Measurements from ENCODE around the gene APBA2. TPM values are rescaled to one million over a fixed set of nuclear protein-coding genes. Genes with fewer than 3 reads are reported as not detected.

APBA2 gene
- polyA plus RNA-seq, 4 donors = 0.67 to 3.2 (median 1.8) TPM

DNA sequence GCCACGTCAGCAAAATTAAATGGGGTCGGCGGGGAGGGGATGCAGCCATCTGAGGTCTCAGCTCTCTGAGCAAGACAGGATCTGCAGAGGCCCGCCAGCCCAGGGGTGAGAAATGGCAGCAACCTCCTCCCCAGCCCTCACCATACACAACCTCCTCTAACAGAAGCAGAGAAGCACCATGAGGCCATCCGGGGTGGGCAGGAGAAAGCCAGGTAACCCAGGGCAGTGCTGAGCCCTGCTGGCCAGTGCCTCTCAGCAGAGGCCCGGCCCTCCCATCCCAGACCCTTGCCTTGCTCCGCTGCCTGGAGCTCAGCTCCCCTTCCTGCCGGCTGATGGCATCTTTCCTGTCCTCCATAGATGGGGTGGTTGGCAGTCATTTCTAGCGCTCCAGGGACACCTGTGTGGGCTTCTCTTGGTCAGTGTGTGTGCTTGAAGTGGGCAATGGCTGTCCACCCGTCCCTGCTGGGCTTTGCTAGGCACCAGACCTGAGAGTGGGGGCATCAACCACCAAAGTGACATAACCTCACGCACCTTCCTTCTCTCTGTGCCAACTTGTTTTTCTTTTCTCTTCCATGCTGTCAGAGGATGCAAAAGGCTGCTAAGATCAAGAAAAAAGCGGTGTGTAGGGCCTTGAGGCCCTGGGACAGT lies 208.0 kb downstream of the APBA2 start:
- FAIRE-seq = no peak
- no peak for DNase-seq
- H3K4me3 ChIP-seq (ENCODE audit: low read depth in 1 of 3, low read length in 3 of 3) = no peak overlapping the region
- H3K36me3 ChIP-seq (ENCODE audit: control insufficient read depth in 3 of 3, insufficient read depth in 2 of 3, low read depth in 1 of 3, low read length in 3 of 3) = no peaks in the 10 kb centered on the region
- no peaks in the 10 kb centered on the region for H3K9me3 ChIP-seq (ENCODE audit: control insufficient read depth in 2 of 2, insufficient read depth in 1 of 2, low read depth in 1 of 2, low read length in 1 of 2)
- no peaks in the 10 kb centered on the region for H3K4me1 ChIP-seq (ENCODE audit: control insufficient read depth in 3 of 3, insufficient read depth in 2 of 3, low read depth in 1 of 3, low read length in 2 of 3)
- 75 to 87% (median 87%) methylated on average over 12 of the region's 12 CpGs for WGBS, 3 donors
- no peaks in the 10 kb centered on the region for H3K27me3 ChIP-seq (ENCODE audit: control insufficient read depth in 3 of 3, insufficient read depth in 3 of 3, low read length in 3 of 3)
- H3K27ac ChIP-seq (ENCODE audit: low read depth in 1 of 3, low read length in 2 of 3) = no peak overlapping the region

DNA sequence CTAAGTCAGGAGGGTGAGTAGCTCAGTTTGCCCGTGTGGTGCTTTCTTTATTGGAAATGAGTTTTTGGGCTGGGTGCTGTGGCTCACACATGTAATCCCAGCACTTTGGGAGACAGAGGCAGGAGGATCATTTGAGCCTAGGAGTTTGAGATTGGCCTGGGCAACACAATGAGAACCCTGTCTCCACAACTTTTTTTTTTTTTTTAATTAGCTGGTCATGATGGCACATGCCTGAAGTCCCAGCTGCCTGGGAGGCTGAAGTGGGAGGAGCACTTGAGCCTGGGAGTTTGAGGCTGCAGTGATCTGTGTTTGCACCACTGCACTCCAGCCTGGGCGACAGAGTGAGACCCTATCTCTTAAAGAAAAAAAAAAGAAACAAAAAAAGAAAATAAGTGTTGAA lies 208.9 kb downstream of the APBA2 start:
- Histone ChIP-seq H3K27me3 (ENCODE audit: control insufficient read depth in 3 of 3, insufficient read depth in 3 of 3, low read length in 3 of 3) (no peaks in the 10 kb centered on the region), H3K9me3 (ENCODE audit: control insufficient read depth in 2 of 2, insufficient read depth in 1 of 2, low read depth in 1 of 2, low read length in 1 of 2) (no peaks in the 10 kb centered on the region), H3K27ac (ENCODE audit: low read depth in 1 of 3, low read length in 2 of 3) (no peak overlapping the region), H3K4me3 (ENCODE audit: low read depth in 1 of 3, low read length in 3 of 3) (no peak overlapping the region), H3K4me1 (ENCODE audit: control insufficient read depth in 3 of 3, insufficient read depth in 2 of 3, low read depth in 1 of 3, low read length in 2 of 3) (no peaks in the 10 kb centered on the region), H3K36me3 (ENCODE audit: control insufficient read depth in 3 of 3, insufficient read depth in 2 of 3, low read depth in 1 of 3, low read length in 3 of 3) (no peaks in the 10 kb centered on the region)
- WGBS, 3 donors = 63 to 83% (median 75%) methylated on average over 2 of the region's 2 CpGs
- DNase-seq = no peak
- no peak for FAIRE-seq

DNA sequence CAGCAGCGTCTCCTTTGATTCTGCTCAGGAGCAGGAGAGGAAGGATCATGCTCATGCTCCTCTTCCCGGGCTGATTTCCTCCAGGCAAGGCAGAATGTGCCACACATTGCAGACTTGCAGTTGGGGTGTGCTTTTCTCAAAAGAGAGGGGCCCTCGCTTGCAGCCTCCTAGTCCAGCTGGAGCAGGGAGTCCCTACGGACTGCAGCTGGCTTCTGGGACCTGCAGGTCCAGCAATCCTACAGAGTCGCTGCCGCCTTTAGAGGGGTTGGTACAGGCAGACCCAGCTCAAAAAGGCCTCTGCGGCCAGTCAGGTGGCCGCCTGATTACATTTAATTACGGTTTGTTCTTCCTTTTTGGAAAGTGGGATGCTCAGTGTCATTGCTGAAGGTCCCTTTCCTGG lies 210.0 kb downstream of the APBA2 start:
- no peaks in the 10 kb centered on the region for H3K9me3 ChIP-seq (ENCODE audit: control insufficient read depth in 2 of 2, insufficient read depth in 1 of 2, low read depth in 1 of 2, low read length in 1 of 2)
- H3K27me3 ChIP-seq (ENCODE audit: control insufficient read depth in 3 of 3, insufficient read depth in 3 of 3, low read length in 3 of 3) = no peaks in the 10 kb centered on the region
- DNase-seq = no peak
- H3K36me3 ChIP-seq (ENCODE audit: control insufficient read depth in 3 of 3, insufficient read depth in 2 of 3, low read depth in 1 of 3, low read length in 3 of 3) = no peaks in the 10 kb centered on the region
- H3K27ac ChIP-seq (ENCODE audit: low read depth in 1 of 3, low read length in 2 of 3) = no peak overlapping the region
- H3K4me3 ChIP-seq (ENCODE audit: low read depth in 1 of 3, low read length in 3 of 3) = no peak overlapping the region
- no peaks in the 10 kb centered on the region for H3K4me1 ChIP-seq (ENCODE audit: control insufficient read depth in 3 of 3, insufficient read depth in 2 of 3, low read depth in 1 of 3, low read length in 2 of 3)
- FAIRE-seq = no peak
- WGBS, 3 donors = 91 to 95% (median 94%) methylated on average over 9 of the region's 9 CpGs

DNA sequence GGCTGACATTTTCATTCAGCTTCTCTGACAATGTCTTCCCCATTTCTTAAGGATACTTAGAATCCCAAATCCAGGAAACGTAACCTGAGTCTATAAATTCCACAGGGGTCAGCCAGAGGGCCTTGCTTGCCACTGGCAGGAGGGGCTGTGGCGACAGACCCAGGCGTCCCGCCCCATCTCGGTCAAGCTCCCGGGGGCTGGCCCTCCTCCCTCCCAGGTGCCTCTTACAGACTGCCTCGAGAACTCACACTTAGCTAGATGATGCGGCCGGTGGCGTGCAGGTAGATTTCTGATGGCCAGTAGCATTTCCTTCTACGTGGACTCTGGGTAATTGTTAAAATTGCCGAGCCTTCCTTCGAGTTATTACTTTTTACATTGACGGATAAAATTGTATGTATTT lies 211.4 kb downstream of the APBA2 start:
- WGBS, 3 donors = 83 to 86% (median 86%) methylated on average over 14 of the region's 14 CpGs
- no peak for DNase-seq
- no peak overlapping the region for H3K27ac ChIP-seq (ENCODE audit: low read depth in 1 of 3, low read length in 2 of 3)
- no peaks in the 10 kb centered on the region for H3K9me3 ChIP-seq (ENCODE audit: control insufficient read depth in 2 of 2, insufficient read depth in 1 of 2, low read depth in 1 of 2, low read length in 1 of 2)
- FAIRE-seq = no peak
- H3K4me1 ChIP-seq (ENCODE audit: control insufficient read depth in 3 of 3, insufficient read depth in 2 of 3, low read depth in 1 of 3, low read length in 2 of 3) = no peaks in the 10 kb centered on the region
- no peaks in the 10 kb centered on the region for H3K36me3 ChIP-seq (ENCODE audit: control insufficient read depth in 3 of 3, insufficient read depth in 2 of 3, low read depth in 1 of 3, low read length in 3 of 3)
- H3K4me3 ChIP-seq (ENCODE audit: low read depth in 1 of 3, low read length in 3 of 3) = no peak overlapping the region
- no peaks in the 10 kb centered on the region for H3K27me3 ChIP-seq (ENCODE audit: control insufficient read depth in 3 of 3, insufficient read depth in 3 of 3, low read length in 3 of 3)

DNA sequence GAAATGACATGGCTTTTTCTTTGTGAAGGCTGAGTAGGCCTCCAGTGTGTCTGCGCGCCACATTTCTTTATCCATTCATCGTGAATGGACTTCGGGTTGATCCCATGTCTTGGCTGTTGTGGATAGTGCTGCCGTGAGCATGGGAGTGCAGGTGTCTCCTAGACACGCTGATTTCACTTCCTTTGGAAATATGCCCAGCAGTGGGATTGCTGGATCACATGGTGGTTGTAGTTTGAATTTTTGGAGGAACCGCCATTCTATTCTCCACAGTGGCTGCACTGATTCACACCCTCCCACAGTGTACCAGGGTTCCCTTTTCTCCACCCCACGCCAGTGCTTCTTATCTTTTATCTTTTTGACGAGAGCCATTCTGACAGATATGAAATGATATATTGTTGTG lies 212.2 kb downstream of the APBA2 start:
- DNase-seq = no peak
- FAIRE-seq = no peak
- Histone ChIP-seq H3K27ac (ENCODE audit: low read depth in 1 of 3, low read length in 2 of 3) (no peak overlapping the region), H3K4me1 (ENCODE audit: control insufficient read depth in 3 of 3, insufficient read depth in 2 of 3, low read depth in 1 of 3, low read length in 2 of 3) (no peaks in the 10 kb centered on the region), H3K9me3 (ENCODE audit: control insufficient read depth in 2 of 2, insufficient read depth in 1 of 2, low read depth in 1 of 2, low read length in 1 of 2) (no peaks in the 10 kb centered on the region), H3K36me3 (ENCODE audit: control insufficient read depth in 3 of 3, insufficient read depth in 2 of 3, low read depth in 1 of 3, low read length in 3 of 3) (no peaks in the 10 kb centered on the region), H3K4me3 (ENCODE audit: low read depth in 1 of 3, low read length in 3 of 3) (no peak overlapping the region), H3K27me3 (ENCODE audit: control insufficient read depth in 3 of 3, insufficient read depth in 3 of 3, low read length in 3 of 3) (no peaks in the 10 kb centered on the region)
- WGBS, 3 donors = 59 to 78% (median 61%) methylated on average over 9 of the region's 9 CpGs

DNA sequence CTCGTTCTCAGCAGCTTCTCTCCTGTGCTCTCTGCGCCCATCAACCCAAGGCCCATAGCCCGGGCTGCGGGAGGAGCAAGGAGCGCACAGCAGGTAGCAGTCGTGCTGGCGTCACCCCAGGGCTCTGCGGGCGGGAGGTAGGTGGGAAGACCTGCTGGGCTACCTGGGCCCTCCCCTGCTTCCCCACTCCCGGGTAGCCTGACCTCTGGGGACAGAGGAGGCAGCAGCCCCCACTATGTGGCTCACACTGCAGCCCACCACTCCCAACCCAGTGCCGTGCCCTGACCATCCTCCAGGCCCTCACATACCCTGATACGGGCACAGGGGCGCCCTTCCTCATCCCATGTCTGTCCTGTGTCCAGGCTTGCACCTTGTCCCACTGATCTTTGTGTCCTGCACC lies 212.9 kb downstream of the APBA2 start:
- no peaks in the 10 kb centered on the region for H3K4me1 ChIP-seq (ENCODE audit: control insufficient read depth in 3 of 3, insufficient read depth in 2 of 3, low read depth in 1 of 3, low read length in 2 of 3)
- FAIRE-seq (no peak), DNase-seq (no peak)
- no peak overlapping the region for H3K4me3 ChIP-seq (ENCODE audit: low read depth in 1 of 3, low read length in 3 of 3)
- no peaks in the 10 kb centered on the region for H3K27me3 ChIP-seq (ENCODE audit: control insufficient read depth in 3 of 3, insufficient read depth in 3 of 3, low read length in 3 of 3)
- H3K9me3 ChIP-seq (ENCODE audit: control insufficient read depth in 2 of 2, insufficient read depth in 1 of 2, low read depth in 1 of 2, low read length in 1 of 2) = no peaks in the 10 kb centered on the region
- 77 to 91% (median 84%) methylated on average over 13 of the region's 13 CpGs for WGBS, 3 donors
- H3K27ac ChIP-seq (ENCODE audit: low read depth in 1 of 3, low read length in 2 of 3) = no peak overlapping the region
- H3K36me3 ChIP-seq (ENCODE audit: control insufficient read depth in 3 of 3, insufficient read depth in 2 of 3, low read depth in 1 of 3, low read length in 3 of 3) = no peaks in the 10 kb centered on the region

DNA sequence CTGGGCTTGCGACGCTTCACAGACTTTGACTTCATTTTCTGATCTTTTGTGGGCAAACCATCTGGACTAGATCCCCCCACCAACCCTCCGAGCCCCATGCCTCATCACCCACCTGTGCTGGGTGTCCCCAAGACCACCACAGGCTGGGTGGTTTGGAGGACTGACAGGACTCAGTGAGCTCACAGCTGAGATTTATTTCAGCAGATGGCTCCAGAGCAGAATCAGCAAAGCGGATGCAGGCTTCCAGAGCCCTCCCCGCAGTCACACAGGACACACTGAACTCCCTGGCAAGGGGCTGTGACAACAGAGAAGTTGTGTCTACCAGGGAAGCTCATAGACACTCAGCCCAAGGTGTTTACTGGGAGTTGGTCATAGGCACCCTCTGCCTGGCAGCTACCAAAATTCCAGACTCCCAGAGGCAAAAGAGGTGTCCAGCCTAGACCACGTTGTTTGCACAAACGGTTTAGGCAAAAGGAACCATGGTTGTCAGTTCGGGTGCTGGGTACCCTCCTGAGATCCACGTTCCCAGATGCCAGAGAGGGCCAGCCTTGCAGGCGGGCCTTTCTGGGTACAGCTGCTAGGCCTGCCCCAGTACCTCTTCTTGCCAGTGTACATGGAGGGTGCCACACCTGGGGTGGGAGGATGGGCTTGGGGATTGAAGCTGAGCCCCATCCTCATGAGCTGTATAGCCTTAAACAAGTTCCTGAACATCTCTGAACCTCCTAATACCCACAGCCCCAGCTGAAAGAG lies 213.5 kb downstream of the APBA2 start:
- no peak overlapping the region for H3K4me3 ChIP-seq (ENCODE audit: low read depth in 1 of 3, low read length in 3 of 3)
- no peaks in the 10 kb centered on the region for H3K9me3 ChIP-seq (ENCODE audit: control insufficient read depth in 2 of 2, insufficient read depth in 1 of 2, low read depth in 1 of 2, low read length in 1 of 2)
- no peak overlapping the region for H3K27ac ChIP-seq (ENCODE audit: low read depth in 1 of 3, low read length in 2 of 3)
- WGBS, 3 donors = 86 to 93% (median 87%) methylated on average over 10 of the region's 10 CpGs
- DNase-seq (no peak), FAIRE-seq (no peak)
- H3K27me3 ChIP-seq (ENCODE audit: control insufficient read depth in 3 of 3, insufficient read depth in 3 of 3, low read length in 3 of 3) = no peaks in the 10 kb centered on the region
- H3K4me1 ChIP-seq (ENCODE audit: control insufficient read depth in 3 of 3, insufficient read depth in 2 of 3, low read depth in 1 of 3, low read length in 2 of 3) = no peaks in the 10 kb centered on the region
- no peaks in the 10 kb centered on the region for H3K36me3 ChIP-seq (ENCODE audit: control insufficient read depth in 3 of 3, insufficient read depth in 2 of 3, low read depth in 1 of 3, low read length in 3 of 3)

DNA sequence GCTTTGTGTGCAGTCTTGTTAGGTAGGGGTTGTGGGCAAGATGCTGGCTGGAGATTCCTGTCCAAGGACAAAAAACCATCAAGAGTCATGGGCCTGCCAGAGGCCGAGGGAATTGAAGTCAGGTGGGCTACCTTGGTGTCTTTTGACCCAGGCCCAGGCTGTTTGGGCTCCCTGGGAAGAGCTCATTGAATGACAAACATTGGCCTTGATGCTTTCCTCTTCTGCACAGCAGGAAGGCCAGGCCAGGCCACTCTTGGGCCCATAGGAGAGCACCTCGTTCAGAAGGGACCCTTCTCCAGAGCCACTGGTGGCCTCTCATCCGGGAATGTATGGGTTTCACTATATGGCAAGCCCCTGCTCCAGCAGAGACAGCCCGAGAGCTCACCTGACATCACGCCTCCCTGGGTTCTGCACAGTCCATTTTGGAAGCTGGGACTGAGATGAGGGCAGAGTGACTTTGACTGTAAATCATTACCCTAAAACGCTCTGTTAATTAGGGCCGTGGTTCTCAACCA lies 214.8 kb downstream of the APBA2 start:
- no peaks in the 10 kb centered on the region for H3K9me3 ChIP-seq (ENCODE audit: control insufficient read depth in 2 of 2, insufficient read depth in 1 of 2, low read depth in 1 of 2, low read length in 1 of 2)
- DNase-seq (no peak), FAIRE-seq (no peak)
- no peak overlapping the region for H3K27ac ChIP-seq (ENCODE audit: low read depth in 1 of 3, low read length in 2 of 3)
- WGBS, 3 donors = 55 to 78% (median 70%) methylated on average over 7 of the region's 7 CpGs
- no peaks in the 10 kb centered on the region for H3K27me3 ChIP-seq (ENCODE audit: control insufficient read depth in 3 of 3, insufficient read depth in 3 of 3, low read length in 3 of 3)
- no peak overlapping the region for H3K4me3 ChIP-seq (ENCODE audit: low read depth in 1 of 3, low read length in 3 of 3)
- H3K4me1 ChIP-seq (ENCODE audit: control insufficient read depth in 3 of 3, insufficient read depth in 2 of 3, low read depth in 1 of 3, low read length in 2 of 3) = no peaks in the 10 kb centered on the region
- peaks cover 0 to 2% (median 0%) of the 10 kb centered on the region in 3 donors for H3K36me3 ChIP-seq (ENCODE audit: control insufficient read depth in 3 of 3, insufficient read depth in 2 of 3, low read depth in 1 of 3, low read length in 3 of 3)

All from small intestine (tissue), 7 donors.